Type B pancreatic cell (in vitro differentiated cells): ENCODE results near the gene RASGRF2. TPM values are rescaled to one million over a fixed set of nuclear protein-coding genes. Genes with fewer than 3 reads are reported as not detected.

Experiments used
- DNase-seq: peaks from one replicate; pipeline ENCODE4 v3.0.0; 2021; ENCODE audit warnings: mixed read lengths; ENCODE audit not compliant: unreplicated experiment; ENCODE audit errors: extremely low spot score
- H3K27ac Mint-ChIP-seq: 2 replicates; pipeline ENCODE4 v1.8.0; 2021; ENCODE audit warnings: mild to moderate bottlenecking, mixed read lengths
- H3K27me3 Mint-ChIP-seq: 2 replicates; pipeline ENCODE4 v1.8.0; 2021; ENCODE audit warnings: mixed read lengths
- H3K36me3 Mint-ChIP-seq: 2 replicates; pipeline ENCODE4 v1.8.0; 2021; ENCODE audit warnings: mixed read lengths
- H3K4me1 Mint-ChIP-seq: one replicate; pipeline ENCODE4 v1.8.0; 2021; ENCODE audit warnings: mixed read lengths; ENCODE audit not compliant: unreplicated experiment
- H3K4me3 Mint-ChIP-seq: 2 replicates; pipeline ENCODE4 v1.8.0; 2021; ENCODE audit warnings: mild to moderate bottlenecking, mixed read lengths
- H3K9me3 Mint-ChIP-seq: 2 replicates; pipeline ENCODE4 v1.8.0; 2021; ENCODE audit warnings: mixed read lengths
- total RNA-seq: library from RNA; stranded (reverse); gene quantifications from 2 replicates; pipeline ENCODE4 v1.2.1, GENCODE V29; 2021; ENCODE audit warnings: low replicate concordance
- TF ChIP-seq, protein P1 (sequence below): fragments of 200-600 bp; sonication (generic); conservative IDR thresholded peaks from 2 replicates; pipeline ENCODE4 v1.5.0; 2021; ENCODE audit warnings: antibody characterized with exemption, mild to moderate bottlenecking

Gene RASGRF2
- total RNA-seq, 1 donor from 2014 or later = 2.1 TPM

DNA sequence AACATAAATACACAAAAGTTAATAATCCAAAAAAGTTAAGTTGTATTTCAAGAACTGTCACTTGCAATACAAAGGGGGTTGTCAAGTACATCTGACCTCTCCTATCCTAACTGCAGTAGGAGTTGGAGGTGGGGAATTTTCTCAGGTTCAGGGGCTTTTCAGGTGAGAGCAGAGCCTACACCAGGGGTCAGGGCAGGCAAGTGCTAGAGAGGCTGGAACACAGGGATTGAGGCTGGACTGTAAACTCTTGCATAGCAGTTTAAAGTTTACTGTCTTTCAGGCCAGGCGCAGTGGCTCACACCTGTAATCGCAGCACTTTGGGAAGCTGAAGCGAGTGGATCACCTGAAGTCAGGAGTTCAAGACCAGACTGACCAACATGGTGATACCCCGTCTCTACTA lies 25.4 kb upstream of the RASGRF2 start:
- H3K36me3 Mint-ChIP-seq = no peaks in the 10 kb centered on the region
- no peaks in the 10 kb centered on the region for H3K4me1 Mint-ChIP-seq
- no peak overlapping the region for H3K27ac Mint-ChIP-seq
- TF ChIP-seq, protein P1, sequence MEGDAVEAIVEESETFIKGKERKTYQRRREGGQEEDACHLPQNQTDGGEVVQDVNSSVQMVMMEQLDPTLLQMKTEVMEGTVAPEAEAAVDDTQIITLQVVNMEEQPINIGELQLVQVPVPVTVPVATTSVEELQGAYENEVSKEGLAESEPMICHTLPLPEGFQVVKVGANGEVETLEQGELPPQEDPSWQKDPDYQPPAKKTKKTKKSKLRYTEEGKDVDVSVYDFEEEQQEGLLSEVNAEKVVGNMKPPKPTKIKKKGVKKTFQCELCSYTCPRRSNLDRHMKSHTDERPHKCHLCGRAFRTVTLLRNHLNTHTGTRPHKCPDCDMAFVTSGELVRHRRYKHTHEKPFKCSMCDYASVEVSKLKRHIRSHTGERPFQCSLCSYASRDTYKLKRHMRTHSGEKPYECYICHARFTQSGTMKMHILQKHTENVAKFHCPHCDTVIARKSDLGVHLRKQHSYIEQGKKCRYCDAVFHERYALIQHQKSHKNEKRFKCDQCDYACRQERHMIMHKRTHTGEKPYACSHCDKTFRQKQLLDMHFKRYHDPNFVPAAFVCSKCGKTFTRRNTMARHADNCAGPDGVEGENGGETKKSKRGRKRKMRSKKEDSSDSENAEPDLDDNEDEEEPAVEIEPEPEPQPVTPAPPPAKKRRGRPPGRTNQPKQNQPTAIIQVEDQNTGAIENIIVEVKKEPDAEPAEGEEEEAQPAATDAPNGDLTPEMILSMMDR = no peak
- DNase-seq = no peak
- H3K4me3 Mint-ChIP-seq = no peak overlapping the region
- no peaks in the 10 kb centered on the region for H3K9me3 Mint-ChIP-seq
- peaks cover 3% of the 10 kb centered on the region for H3K27me3 Mint-ChIP-seq

DNA sequence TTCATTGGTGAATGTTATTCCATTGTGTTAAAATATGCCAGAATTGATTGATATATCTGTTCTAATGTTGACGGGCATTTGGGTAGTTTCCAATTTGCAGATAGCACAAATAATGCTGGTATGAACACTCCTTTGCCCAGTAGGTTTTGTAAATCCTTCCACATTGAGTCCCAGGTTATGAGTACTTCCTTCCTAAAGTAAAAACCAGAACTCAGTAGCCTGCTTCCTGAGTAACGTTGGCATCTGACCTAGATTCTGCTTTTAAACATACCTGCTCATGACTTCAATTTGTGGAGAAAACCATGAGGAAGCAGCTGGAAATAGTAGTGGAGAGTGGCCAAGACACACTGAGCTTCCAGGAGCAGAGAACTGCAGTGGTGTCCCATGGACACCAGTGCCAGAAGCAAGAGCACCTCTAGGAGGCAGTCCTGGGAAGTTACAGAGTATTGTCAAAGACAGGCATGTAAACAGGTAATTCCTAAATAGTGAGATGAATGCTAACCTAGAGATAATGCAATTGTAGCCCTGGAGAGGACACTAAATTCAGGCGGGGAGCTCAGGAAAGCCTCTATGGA lies 24.3 kb upstream of the RASGRF2 start:
- no peaks in the 10 kb centered on the region for H3K36me3 Mint-ChIP-seq
- DNase-seq = no peak
- H3K27ac Mint-ChIP-seq = no peak overlapping the region
- H3K4me1 Mint-ChIP-seq = no peaks in the 10 kb centered on the region
- TF ChIP-seq, protein P1 = no peak
- peaks cover 3% of the 10 kb centered on the region for H3K27me3 Mint-ChIP-seq
- H3K9me3 Mint-ChIP-seq = no peaks in the 10 kb centered on the region
- H3K4me3 Mint-ChIP-seq = no peak overlapping the region

DNA sequence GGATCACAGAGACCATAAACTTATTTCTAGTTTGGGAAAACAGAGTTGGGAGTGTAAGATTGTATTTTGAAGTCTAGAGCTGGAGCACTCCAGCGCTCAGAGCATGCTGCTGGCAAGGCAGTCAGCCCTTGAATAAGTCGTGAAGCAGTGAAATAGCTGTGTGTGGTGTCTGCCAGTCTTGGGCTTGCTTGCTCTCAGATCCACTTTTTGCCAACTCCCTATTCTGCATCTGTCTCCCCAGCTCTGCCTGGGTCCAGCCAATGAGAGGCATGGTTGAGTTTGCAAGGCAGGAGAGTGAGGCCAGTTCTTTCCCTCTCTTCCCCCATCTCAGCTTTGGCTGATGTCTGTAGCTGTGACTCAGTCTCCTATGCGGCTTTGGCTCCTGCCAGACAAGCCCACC lies 23.3 kb upstream of the RASGRF2 start:
- Mint-ChIP-seq H3K4me3 (no peak overlapping the region), H3K27me3 (peaks cover 3% of the 10 kb centered on the region), H3K4me1 (no peaks in the 10 kb centered on the region), H3K9me3 (no peaks in the 10 kb centered on the region), H3K36me3 (no peaks in the 10 kb centered on the region), H3K27ac (no peak overlapping the region)
- DNase-seq = no peak
- TF ChIP-seq, protein P1 = no peak

DNA sequence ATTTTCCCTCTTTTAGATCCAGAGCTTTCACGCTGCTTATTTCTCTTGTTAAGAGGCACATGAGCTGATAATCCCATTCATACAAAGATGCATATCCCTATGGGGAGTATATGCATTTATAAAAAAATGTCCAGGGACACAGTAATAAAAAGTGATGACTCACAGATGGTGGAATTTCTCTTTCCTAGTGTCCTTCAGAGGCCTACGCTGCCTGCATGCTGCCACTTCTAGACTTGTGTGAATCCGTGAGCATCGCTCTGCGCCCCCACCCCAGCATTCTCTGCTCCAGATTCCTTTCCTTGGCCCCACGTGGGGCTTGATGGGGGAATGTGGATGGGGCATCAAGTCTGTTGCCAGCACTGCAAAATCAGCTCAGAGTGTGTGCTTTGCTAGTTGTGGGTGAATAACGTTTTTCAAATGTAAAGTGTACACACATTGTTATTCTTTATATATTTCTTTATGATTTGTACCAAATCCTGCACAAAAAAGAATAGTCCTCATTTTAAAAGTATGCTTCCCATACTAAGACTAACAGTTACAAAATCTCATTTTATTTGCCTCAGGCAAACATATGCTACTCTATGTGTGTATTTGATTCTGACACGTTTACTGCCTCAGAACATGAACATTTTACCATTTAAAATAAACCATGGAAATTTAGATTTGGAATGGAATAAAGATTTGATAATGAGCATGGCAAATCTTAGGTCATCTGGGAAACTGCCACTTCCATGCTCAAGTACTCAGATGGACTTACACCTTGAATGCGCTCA lies 22.4 kb upstream of the RASGRF2 start:
- Mint-ChIP-seq H3K9me3 (no peaks in the 10 kb centered on the region), H3K27ac (no peak overlapping the region), H3K4me1 (no peaks in the 10 kb centered on the region), H3K4me3 (no peak overlapping the region), H3K27me3 (peaks cover 3% of the 10 kb centered on the region), H3K36me3 (no peaks in the 10 kb centered on the region)
- no peak for DNase-seq
- TF ChIP-seq, protein P1 = no peak

DNA sequence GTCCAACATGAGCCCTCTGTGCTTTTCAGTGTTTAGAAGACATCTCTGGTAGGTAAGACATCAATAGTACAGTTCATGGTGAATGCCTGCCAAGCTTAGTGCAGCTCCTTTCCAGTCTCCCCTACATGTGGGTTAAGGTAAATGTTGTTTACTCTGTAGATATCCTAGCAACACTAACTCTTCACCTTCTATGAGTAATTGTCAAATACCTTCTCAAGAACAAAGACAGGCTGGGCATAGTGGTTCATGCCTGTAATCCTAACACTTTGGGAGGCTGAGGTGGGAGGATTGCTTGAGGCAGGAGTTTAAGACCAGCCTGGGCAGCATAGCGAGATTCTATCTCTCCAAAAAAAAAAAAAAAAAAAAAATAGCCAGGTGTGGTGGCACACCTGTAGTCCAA lies 18.7 kb upstream of the RASGRF2 start:
- TF ChIP-seq, protein P1 = no peak
- peaks cover 3% of the 10 kb centered on the region for H3K27me3 Mint-ChIP-seq
- no peaks in the 10 kb centered on the region for H3K4me1 Mint-ChIP-seq

More for the DNA sequence above, 18.7 kb upstream of the RASGRF2 start:
- no peaks in the 10 kb centered on the region for H3K36me3 Mint-ChIP-seq
- no peak for DNase-seq
- H3K27ac Mint-ChIP-seq = no peak overlapping the region
- no peak overlapping the region for H3K4me3 Mint-ChIP-seq
- H3K9me3 Mint-ChIP-seq = no peaks in the 10 kb centered on the region
